ENCODE data around the gene PRDX2. TPM values are rescaled to one million over a fixed set of nuclear protein-coding genes. Genes with fewer than 3 reads are reported as not detected.

Gene PRDX2
- total and polyA plus RNA-seq, 10 of the 15 experiments (the other 5 are each of a cell fraction or from before 2014, with no cell fraction given): 93.0 to 812 (median 344) TPM

DNA sequence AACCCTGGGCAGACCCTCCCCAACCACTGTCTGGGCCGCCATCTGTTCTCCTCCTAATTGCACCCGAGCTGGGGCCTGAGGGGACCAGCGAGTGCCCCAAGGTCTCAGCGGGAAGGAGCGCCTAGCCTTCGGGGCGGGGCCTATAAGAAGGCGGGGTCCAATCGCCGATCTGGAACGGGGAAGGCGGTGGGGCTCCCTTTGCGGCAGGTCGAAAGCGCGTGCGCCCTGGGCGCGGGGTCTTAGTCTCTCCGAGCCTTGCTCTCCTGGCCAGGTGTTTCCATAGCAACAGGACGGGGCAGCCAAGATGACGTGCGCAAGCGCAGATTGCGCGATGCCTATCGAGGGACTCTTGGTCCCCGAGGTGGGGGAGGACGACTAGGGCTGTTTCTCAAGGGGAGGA lies 39.5 kb upstream of the PRDX2 start:
- DNase-seq (ENCODE audit: low read depth, low spot score) (no peak), FAIRE-seq (no peak), ATAC-seq (peak; percentile 20)
- peak overlapping the region; percentile 15 for H3K4me2 ChIP-seq (ENCODE audit: control insufficient read depth, insufficient read depth)
- H3K27me3 ChIP-seq (replicated peaks in 1 of 2; ENCODE audit: control insufficient read depth in 2 of 2, insufficient read depth in 2 of 2, low read length in 1 of 2): peaks cover 0 to 20% of the 10 kb centered on the region in 2 experiments
- intact Hi-C loops (cut with micrococcal nuclease; ENCODE audit: unreplicated experiment): no loop called here
- H3K4me3 ChIP-seq: peak overlapping the region; percentile 51; the same call in 1 of the 2 replicates
- no peaks in the 10 kb centered on the region for H3K36me3 ChIP-seq (ENCODE audit: control insufficient read depth in 2 of 2, insufficient read depth in 2 of 2, low read length in 1 of 2)
- ChIA-PET RAD21 (ENCODE audit: unreplicated experiment) (no interaction called here), CTCF (no interaction called here), POLR2A (no interaction called here), SMC1A (ENCODE audit: uncharacterized antibody, unreplicated experiment) (interaction anchor here (0.8 kb wide), 1 partner anchor 75 kb away, joined by 4 read pairs; no protein-coding TSS in a partner anchor)
- H3K9ac ChIP-seq (ENCODE audit: control insufficient read depth, insufficient read depth, low read length): no peak overlapping the region; the same call in 1 of the 2 replicates
- in situ Hi-C loops (cut with MboI): no loop called here
- WGBS (ENCODE audit: insufficient coverage, insufficient replicate concordance, low lambda C conversion rate, missing lambda C conversion rate): 40% methylated on average over 28 of the region's 29 CpGs
- H3K27ac ChIP-seq (ENCODE audit: control insufficient read depth, insufficient read depth): no peak overlapping the region
- peak overlapping the region; percentile 25; the same call in 1 of the 2 replicates for H2AFZ ChIP-seq (ENCODE audit: control insufficient read depth, low read depth, low read length)
- no TSS peak for BruUV-seq (replicated peaks)
- TF ChIP-seq, protein P1, sequence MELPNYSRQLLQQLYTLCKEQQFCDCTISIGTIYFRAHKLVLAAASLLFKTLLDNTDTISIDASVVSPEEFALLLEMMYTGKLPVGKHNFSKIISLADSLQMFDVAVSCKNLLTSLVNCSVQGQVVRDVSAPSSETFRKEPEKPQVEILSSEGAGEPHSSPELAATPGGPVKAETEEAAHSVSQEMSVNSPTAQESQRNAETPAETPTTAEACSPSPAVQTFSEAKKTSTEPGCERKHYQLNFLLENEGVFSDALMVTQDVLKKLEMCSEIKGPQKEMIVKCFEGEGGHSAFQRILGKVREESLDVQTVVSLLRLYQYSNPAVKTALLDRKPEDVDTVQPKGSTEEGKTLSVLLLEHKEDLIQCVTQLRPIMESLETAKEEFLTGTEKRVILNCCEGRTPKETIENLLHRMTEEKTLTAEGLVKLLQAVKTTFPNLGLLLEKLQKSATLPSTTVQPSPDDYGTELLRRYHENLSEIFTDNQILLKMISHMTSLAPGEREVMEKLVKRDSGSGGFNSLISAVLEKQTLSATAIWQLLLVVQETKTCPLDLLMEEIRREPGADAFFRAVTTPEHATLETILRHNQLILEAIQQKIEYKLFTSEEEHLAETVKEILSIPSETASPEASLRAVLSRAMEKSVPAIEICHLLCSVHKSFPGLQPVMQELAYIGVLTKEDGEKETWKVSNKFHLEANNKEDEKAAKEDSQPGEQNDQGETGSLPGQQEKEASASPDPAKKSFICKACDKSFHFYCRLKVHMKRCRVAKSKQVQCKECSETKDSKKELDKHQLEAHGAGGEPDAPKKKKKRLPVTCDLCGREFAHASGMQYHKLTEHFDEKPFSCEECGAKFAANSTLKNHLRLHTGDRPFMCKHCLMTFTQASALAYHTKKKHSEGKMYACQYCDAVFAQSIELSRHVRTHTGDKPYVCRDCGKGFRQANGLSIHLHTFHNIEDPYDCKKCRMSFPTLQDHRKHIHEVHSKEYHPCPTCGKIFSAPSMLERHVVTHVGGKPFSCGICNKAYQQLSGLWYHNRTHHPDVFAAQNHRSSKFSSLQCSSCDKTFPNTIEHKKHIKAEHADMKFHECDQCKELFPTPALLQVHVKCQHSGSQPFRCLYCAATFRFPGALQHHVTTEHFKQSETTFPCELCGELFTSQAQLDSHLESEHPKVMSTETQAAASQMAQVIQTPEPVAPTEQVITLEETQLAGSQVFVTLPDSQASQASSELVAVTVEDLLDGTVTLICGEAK (IDR thresholded peaks at IDR 0.05; ENCODE audit: borderline replicate concordance): no peak
- TF ChIP-seq, protein P2, sequence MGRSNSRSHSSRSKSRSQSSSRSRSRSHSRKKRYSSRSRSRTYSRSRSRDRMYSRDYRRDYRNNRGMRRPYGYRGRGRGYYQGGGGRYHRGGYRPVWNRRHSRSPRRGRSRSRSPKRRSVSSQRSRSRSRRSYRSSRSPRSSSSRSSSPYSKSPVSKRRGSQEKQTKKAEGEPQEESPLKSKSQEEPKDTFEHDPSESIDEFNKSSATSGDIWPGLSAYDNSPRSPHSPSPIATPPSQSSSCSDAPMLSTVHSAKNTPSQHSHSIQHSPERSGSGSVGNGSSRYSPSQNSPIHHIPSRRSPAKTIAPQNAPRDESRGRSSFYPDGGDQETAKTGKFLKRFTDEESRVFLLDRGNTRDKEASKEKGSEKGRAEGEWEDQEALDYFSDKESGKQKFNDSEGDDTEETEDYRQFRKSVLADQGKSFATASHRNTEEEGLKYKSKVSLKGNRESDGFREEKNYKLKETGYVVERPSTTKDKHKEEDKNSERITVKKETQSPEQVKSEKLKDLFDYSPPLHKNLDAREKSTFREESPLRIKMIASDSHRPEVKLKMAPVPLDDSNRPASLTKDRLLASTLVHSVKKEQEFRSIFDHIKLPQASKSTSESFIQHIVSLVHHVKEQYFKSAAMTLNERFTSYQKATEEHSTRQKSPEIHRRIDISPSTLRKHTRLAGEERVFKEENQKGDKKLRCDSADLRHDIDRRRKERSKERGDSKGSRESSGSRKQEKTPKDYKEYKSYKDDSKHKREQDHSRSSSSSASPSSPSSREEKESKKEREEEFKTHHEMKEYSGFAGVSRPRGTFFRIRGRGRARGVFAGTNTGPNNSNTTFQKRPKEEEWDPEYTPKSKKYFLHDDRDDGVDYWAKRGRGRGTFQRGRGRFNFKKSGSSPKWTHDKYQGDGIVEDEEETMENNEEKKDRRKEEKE (IDR thresholded peaks at IDR 0.05): no peak
- TF ChIP-seq BMI1 (IDR thresholded peaks at IDR 0.05; ENCODE audit: borderline replicate concordance): peak; percentile 87
- no peaks in the 10 kb centered on the region for H3K79me2 ChIP-seq (ENCODE audit: control insufficient read depth, insufficient read depth, low read length)
- no peaks in the 10 kb centered on the region; the same call in 1 of the 2 replicates for H4K20me1 ChIP-seq (ENCODE audit: control insufficient read depth, insufficient read depth)
- H3K9me3 ChIP-seq (replicated peaks; ENCODE audit: control insufficient read depth, insufficient read depth, low read length): no peaks in the 10 kb centered on the region; the same call in 1 of the 3 replicates
- H3K4me1 ChIP-seq (ENCODE audit: control insufficient read depth, insufficient read depth, low read length): peaks cover 5% of the 10 kb centered on the region; the same call in 1 of the 2 replicates

Measured in GM12878 (cell line).